MM.1S (cell line): ENCODE data around the gene SEMA6A.

ENCODE experiments used
- DNase-seq: peaks from one replicate; pipeline ENCODE4 v3.0.0-alpha.2; 2015
- H2AFZ ChIP-seq: fragments of 300-600 bp; sonication (generic); 2 replicates; pipeline ENCODE4 v1.6.0; 2016; ENCODE audit warnings: antibody characterized with exemption, low read length
- H3F3A ChIP-seq: fragments of 300-600 bp; sonication (generic); 2 replicates; pipeline ENCODE4 v1.6.1; 2016; ENCODE audit warnings: mild to moderate bottlenecking, antibody characterized with exemption, low read length, moderate library complexity, mixed read lengths; ENCODE audit not compliant: insufficient read depth
- H3K27ac ChIP-seq: fragments of 300-600 bp; sonication (generic); 2 replicates; pipeline ENCODE4 v1.5.1; 2016; ENCODE audit warnings: mild to moderate bottlenecking, low read length
- H3K27me3 ChIP-seq: fragments of 300-600 bp; sonication (generic); replicated peaks from 2 replicates; pipeline ENCODE4 v1.6.0; 2016; ENCODE audit warnings: low read length; ENCODE audit not compliant: insufficient read depth
- H3K36me3 ChIP-seq: fragments of 300-600 bp; sonication (generic); replicated peaks from 2 replicates; pipeline ENCODE4 v1.6.1; 2016; ENCODE audit warnings: mild to moderate bottlenecking, low read length, mixed read lengths; ENCODE audit not compliant: insufficient read depth
- H3K4me1 ChIP-seq: fragments of 300-600 bp; sonication (generic); 2 replicates; pipeline ENCODE4 v1.6.1; 2016; ENCODE audit warnings: low read length, mixed read lengths
- H3K4me2 ChIP-seq: fragments of 300-600 bp; sonication (generic); 2 replicates; pipeline ENCODE4 v1.6.0; 2016; ENCODE audit warnings: low read depth, low read length
- H3K4me3 ChIP-seq: fragments of 300-600 bp; sonication (generic); 2 replicates; pipeline ENCODE4 v1.5.1; 2016; ENCODE audit warnings: low read length, mixed read lengths
- H3K79me2 ChIP-seq: fragments of 300-600 bp; sonication (generic); 2 replicates; pipeline ENCODE4 v1.6.1; 2016; ENCODE audit warnings: mixed run types, low read length, mixed read lengths
- H3K9ac ChIP-seq: fragments of 300-600 bp; sonication (generic); 2 replicates; pipeline ENCODE4 v1.6.1; 2016; ENCODE audit warnings: low read length, mixed read lengths
- H3K9me2 ChIP-seq: fragments of 300-600 bp; sonication (generic); replicated peaks from 2 replicates; pipeline ENCODE4 v1.6.1; 2016; ENCODE audit warnings: mild to moderate bottlenecking, low read length, mixed read lengths; ENCODE audit not compliant: insufficient read depth
- H3K9me3 ChIP-seq: fragments of 300-600 bp; sonication (generic); replicated peaks from 2 replicates; pipeline ENCODE4 v1.6.1; 2016; ENCODE audit warnings: mild to moderate bottlenecking, low read length, mixed read lengths; ENCODE audit not compliant: insufficient read depth
- H4K20me1 ChIP-seq: fragments of 300-600 bp; sonication (generic); 2 replicates; pipeline ENCODE4 v1.6.1; 2016; ENCODE audit warnings: mild to moderate bottlenecking, low read length, moderate library complexity, mixed read lengths; ENCODE audit not compliant: insufficient read depth
- CTCF ChIP-seq: fragments of 300-600 bp; sonication (generic); IDR thresholded peaks from 2 replicates; pipeline ENCODE4 v1.5.1; 2016; ENCODE audit warnings: antibody characterized with exemption, low read length, mixed read lengths
- EZH2 ChIP-seq: fragments of 300-600 bp; sonication (generic); optimal IDR thresholded peaks from 2 replicates; pipeline ENCODE3; 2017; ENCODE audit warnings: low read depth, mild to moderate bottlenecking, antibody characterized with exemption, low read length, mixed read lengths
- EZH2phosphoT487 ChIP-seq: fragments of 300-600 bp; sonication (generic); IDR thresholded peaks from 2 replicates; pipeline ENCODE4 v1.6.1; 2018; ENCODE audit warnings: antibody characterized with exemption, low read length

Gene SEMA6A

GRCh38 chr5:116469631-116470030, 105.0 kb downstream of the SEMA6A start:
- Histone ChIP-seq H3K4me1 (no peaks in the 10 kb centered on the region), H3K9ac (no peak overlapping the region), H3K9me3 (no peaks in the 10 kb centered on the region), H4K20me1 (no peaks in the 10 kb centered on the region), H3K4me2 (no peak overlapping the region), H3K79me2 (no peaks in the 10 kb centered on the region), H3K27me3 (no peaks in the 10 kb centered on the region), H3K27ac (no peak overlapping the region), H3K9me2 (no peaks in the 10 kb centered on the region), H3F3A (no peaks in the 10 kb centered on the region), H3K4me3 (no peak overlapping the region), H2AFZ (no peak overlapping the region), H3K36me3 (no peaks in the 10 kb centered on the region)
- DNase-seq, result no peak
- TF ChIP-seq CTCF, result no peak
- TF ChIP-seq EZH2phosphoT487, result no peak
- TF ChIP-seq EZH2, result no peak

- H3K9me2 ChIP-seq, result no peaks in the 10 kb centered on the region
- no peak for DNase-seq
- no peaks in the 10 kb centered on the region for H3K79me2 ChIP-seq
- H3K27ac ChIP-seq, result no peak overlapping the region
- H3K4me3 ChIP-seq, result no peak overlapping the region
- H3K36me3 ChIP-seq, result no peaks in the 10 kb centered on the region
- H3K9me3 ChIP-seq, result no peaks in the 10 kb centered on the region
- no peaks in the 10 kb centered on the region for H3F3A ChIP-seq
- H3K4me2 ChIP-seq, result no peak overlapping the region
- no peaks in the 10 kb centered on the region for H3K27me3 ChIP-seq
- H2AFZ ChIP-seq, result no peak overlapping the region
- TF ChIP-seq EZH2phosphoT487 (no peak), CTCF (no peak), EZH2 (no peak)
- no peak overlapping the region for H3K9ac ChIP-seq
- H3K4me1 ChIP-seq, result no peaks in the 10 kb centered on the region
- no peaks in the 10 kb centered on the region for H4K20me1 ChIP-seq
Observed at GRCh38 chr5:116468583-116468982, 106.0 kb downstream of the SEMA6A start.

- H2AFZ ChIP-seq, result no peak overlapping the region
- no peaks in the 10 kb centered on the region for H3K79me2 ChIP-seq
- H4K20me1 ChIP-seq, result no peaks in the 10 kb centered on the region
- no peak for TF ChIP-seq CTCF
- no peak for TF ChIP-seq EZH2phosphoT487
- no peak for TF ChIP-seq EZH2
- H3K9me3 ChIP-seq, result no peaks in the 10 kb centered on the region
- no peak overlapping the region for H3K4me3 ChIP-seq
- no peaks in the 10 kb centered on the region for H3K36me3 ChIP-seq
- no peak for DNase-seq
- H3K27ac ChIP-seq, result no peak overlapping the region
- H3K9me2 ChIP-seq, result no peaks in the 10 kb centered on the region
- H3K4me1 ChIP-seq, result no peaks in the 10 kb centered on the region
- H3K27me3 ChIP-seq, result no peaks in the 10 kb centered on the region
- H3K9ac ChIP-seq, result no peak overlapping the region
- H3F3A ChIP-seq, result no peaks in the 10 kb centered on the region
- H3K4me2 ChIP-seq, result no peak overlapping the region
Observed at GRCh38 chr5:116467465-116467843, 107.2 kb downstream of the SEMA6A start.
